ENCODE results near the gene MRPL36. TPM values are rescaled to one million over a fixed set of nuclear protein-coding genes. Genes with fewer than 3 reads are reported as not detected.

Gene MRPL36
- polyA plus RNA-seq, 1 donor (not counting 4 experiments of a cell fraction or from before 2014, with no cell fraction given) = 121 TPM

DNA sequence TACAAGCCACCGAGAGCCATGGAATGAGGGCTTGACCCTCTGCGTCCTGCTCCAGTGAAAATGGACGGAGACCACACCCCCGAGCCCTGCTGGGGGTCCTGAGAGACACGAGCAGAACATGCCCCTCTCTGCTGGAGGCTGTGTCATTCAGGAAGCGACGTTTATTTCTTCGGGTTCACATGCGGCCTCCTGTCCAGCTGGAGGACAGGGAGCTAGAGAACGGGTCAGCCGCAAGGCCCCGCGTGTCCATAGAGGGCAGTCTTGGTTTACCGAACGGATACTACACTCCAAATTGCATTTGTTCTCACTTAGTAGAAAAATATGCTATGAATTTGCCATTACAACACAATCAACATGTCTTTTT, 36.1 kb downstream of the MRPL36 start:
- Histone ChIP-seq H3K27me3 (ENCODE audit: control insufficient read depth, extremely low read depth, insufficient read depth, low read length) (no peaks in the 10 kb centered on the region), H2AFZ (ENCODE audit: control insufficient read depth, low read length) (no peak overlapping the region), H4K20me1 (ENCODE audit: control insufficient read depth, extremely low read depth, insufficient read depth, low read length) (no peaks in the 10 kb centered on the region), H3K4me2 (ENCODE audit: control insufficient read depth, extremely low read depth, insufficient read depth, low read depth, low read length) (no peak overlapping the region), H3K4me1 (ENCODE audit: control insufficient read depth, extremely low read depth, insufficient read depth, low read length) (no peaks in the 10 kb centered on the region), H3K27ac (ENCODE audit: control insufficient read depth, insufficient read depth, low read length) (no peak overlapping the region), H3K9me1 (ENCODE audit: control insufficient read depth, extremely low read depth, insufficient read depth, low read length) (no peaks in the 10 kb centered on the region), H3K9ac (ENCODE audit: control insufficient read depth, extremely low read depth, insufficient read depth, low read length) (no peak overlapping the region), H3K79me2 (ENCODE audit: control insufficient read depth, insufficient read depth, low read length) (no peaks in the 10 kb centered on the region), H3K36me3 (ENCODE audit: control insufficient read depth in 2 of 2, extremely low read depth in 1 of 2, insufficient read depth in 2 of 2, low read length in 2 of 2) (no peaks in the 10 kb centered on the region), H3K4me3 (ENCODE audit: control insufficient read depth in 2 of 3, extremely low read depth in 1 of 3, insufficient read depth in 2 of 3, low read depth in 1 of 3, low read length in 3 of 3) (no peak overlapping the region), H3K9me3 (ENCODE audit: control insufficient read depth, low read depth, low read length) (no peaks in the 10 kb centered on the region)
- dilution Hi-C loops (cut with MboI; ENCODE audit: extremely low pct_ligation_motif_present, low sequenced_read_pairs) = no loop called here
- peak; percentile 26 for FAIRE-seq
- TF ChIP-seq EZH2 (IDR thresholded peaks at IDR 0.05; ENCODE audit: low read length) = no peak
- TF ChIP-seq, protein P1, sequence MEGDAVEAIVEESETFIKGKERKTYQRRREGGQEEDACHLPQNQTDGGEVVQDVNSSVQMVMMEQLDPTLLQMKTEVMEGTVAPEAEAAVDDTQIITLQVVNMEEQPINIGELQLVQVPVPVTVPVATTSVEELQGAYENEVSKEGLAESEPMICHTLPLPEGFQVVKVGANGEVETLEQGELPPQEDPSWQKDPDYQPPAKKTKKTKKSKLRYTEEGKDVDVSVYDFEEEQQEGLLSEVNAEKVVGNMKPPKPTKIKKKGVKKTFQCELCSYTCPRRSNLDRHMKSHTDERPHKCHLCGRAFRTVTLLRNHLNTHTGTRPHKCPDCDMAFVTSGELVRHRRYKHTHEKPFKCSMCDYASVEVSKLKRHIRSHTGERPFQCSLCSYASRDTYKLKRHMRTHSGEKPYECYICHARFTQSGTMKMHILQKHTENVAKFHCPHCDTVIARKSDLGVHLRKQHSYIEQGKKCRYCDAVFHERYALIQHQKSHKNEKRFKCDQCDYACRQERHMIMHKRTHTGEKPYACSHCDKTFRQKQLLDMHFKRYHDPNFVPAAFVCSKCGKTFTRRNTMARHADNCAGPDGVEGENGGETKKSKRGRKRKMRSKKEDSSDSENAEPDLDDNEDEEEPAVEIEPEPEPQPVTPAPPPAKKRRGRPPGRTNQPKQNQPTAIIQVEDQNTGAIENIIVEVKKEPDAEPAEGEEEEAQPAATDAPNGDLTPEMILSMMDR (optimal IDR thresholded peaks at IDR 0.05 in 1 of 3, IDR thresholded peaks at IDR 0.05 in 1 of 3, conservative IDR thresholded peaks at IDR 0.05 in 1 of 3; ENCODE audit: extremely low read depth in 1 of 3, insufficient read depth in 2 of 3, low read length in 3 of 3) = peak; percentile 52 to 78 (median 54)
- no peak for DNase-seq (ENCODE audit: low read depth, low spot score)

DNA sequence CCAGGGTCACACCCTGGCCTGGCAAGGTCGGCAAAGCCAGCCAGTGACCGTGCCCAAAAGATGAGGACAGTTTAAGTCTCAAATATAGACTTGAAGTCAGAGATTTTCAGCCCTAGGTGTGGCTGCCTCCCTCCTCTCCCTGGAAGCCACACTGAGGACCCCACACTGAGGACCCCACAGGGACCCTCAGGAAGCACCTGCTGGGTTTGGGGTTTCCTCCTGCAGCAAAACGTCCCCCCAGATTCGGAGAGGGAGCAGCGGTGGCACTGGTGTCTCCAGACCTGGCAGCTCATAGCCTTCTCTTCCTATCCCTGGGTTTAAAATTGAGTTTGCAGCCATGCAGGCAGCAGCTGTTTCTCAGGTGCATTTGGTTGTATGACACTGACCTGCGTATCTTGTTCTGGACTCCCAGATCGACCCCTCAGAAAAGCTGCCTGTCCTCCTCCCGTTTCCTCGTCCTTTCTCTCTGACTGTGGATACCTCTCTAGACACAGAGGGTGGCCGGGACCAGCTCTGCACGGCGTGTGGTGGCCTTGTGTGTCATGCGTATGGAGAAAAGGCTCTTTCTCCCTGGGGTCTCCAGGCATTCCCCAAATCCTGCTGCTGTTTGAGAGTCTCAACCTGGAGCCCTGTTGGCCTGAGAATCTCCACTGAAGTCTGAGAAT, 36.6 kb downstream of the MRPL36 start:
- DNase-seq (ENCODE audit: low read depth, low spot score) (no peak), FAIRE-seq (no peak)
- Histone ChIP-seq H3K4me1 (ENCODE audit: control insufficient read depth, extremely low read depth, insufficient read depth, low read length) (no peaks in the 10 kb centered on the region), H3K4me3 (ENCODE audit: control insufficient read depth in 2 of 3, extremely low read depth in 1 of 3, insufficient read depth in 2 of 3, low read depth in 1 of 3, low read length in 3 of 3) (no peak overlapping the region), H2AFZ (ENCODE audit: control insufficient read depth, low read length) (no peak overlapping the region), H4K20me1 (ENCODE audit: control insufficient read depth, extremely low read depth, insufficient read depth, low read length) (no peaks in the 10 kb centered on the region), H3K79me2 (ENCODE audit: control insufficient read depth, insufficient read depth, low read length) (no peaks in the 10 kb centered on the region), H3K27ac (ENCODE audit: control insufficient read depth, insufficient read depth, low read length) (no peak overlapping the region), H3K9me1 (ENCODE audit: control insufficient read depth, extremely low read depth, insufficient read depth, low read length) (no peaks in the 10 kb centered on the region), H3K36me3 (ENCODE audit: control insufficient read depth in 2 of 2, extremely low read depth in 1 of 2, insufficient read depth in 2 of 2, low read length in 2 of 2) (no peaks in the 10 kb centered on the region), H3K9ac (ENCODE audit: control insufficient read depth, extremely low read depth, insufficient read depth, low read length) (no peak overlapping the region), H3K27me3 (ENCODE audit: control insufficient read depth, extremely low read depth, insufficient read depth, low read length) (no peaks in the 10 kb centered on the region), H3K9me3 (ENCODE audit: control insufficient read depth, low read depth, low read length) (no peaks in the 10 kb centered on the region), H3K4me2 (ENCODE audit: control insufficient read depth, extremely low read depth, insufficient read depth, low read depth, low read length) (no peak overlapping the region)
- dilution Hi-C loops (cut with MboI; ENCODE audit: extremely low pct_ligation_motif_present, low sequenced_read_pairs) = no loop called here
- TF ChIP-seq EZH2 (IDR thresholded peaks at IDR 0.05; ENCODE audit: low read length) = no peak
- TF ChIP-seq, protein P1 (optimal IDR thresholded peaks at IDR 0.05 in 1 of 3, IDR thresholded peaks at IDR 0.05 in 1 of 3, conservative IDR thresholded peaks at IDR 0.05 in 1 of 3; ENCODE audit: extremely low read depth in 1 of 3, insufficient read depth in 2 of 3, low read length in 3 of 3) = no peak

All from keratinocyte (primary cell).